Activated naive CD8-positive, alpha-beta T cell treated with anti-CD3 and anti-CD28 coated beads for 36 hours (primary cell): ENCODE measurements around the gene ASB15. TPM values are rescaled to one million over a fixed set of nuclear protein-coding genes. Genes with fewer than 3 reads are reported as not detected.

Experiments used
- DNase-seq: peaks from one replicate; pipeline ENCODE4 v3.0.0; 2021
- H3K27ac Mint-ChIP-seq: one replicate; pipeline ENCODE4 v1.8.0; 2022; ENCODE audit warnings: mild to moderate bottlenecking, moderate library complexity, mixed read lengths
- H3K27me3 Mint-ChIP-seq: one replicate; pipeline ENCODE4 v1.8.0; 2022; ENCODE audit warnings: mild to moderate bottlenecking, mixed read lengths
- H3K36me3 Mint-ChIP-seq: one replicate; pipeline ENCODE4 v1.8.0; 2021; ENCODE audit warnings: mild to moderate bottlenecking, mixed read lengths
- H3K4me1 Mint-ChIP-seq: one replicate; pipeline ENCODE4 v1.8.0; 2021; ENCODE audit warnings: mixed read lengths
- H3K4me3 Mint-ChIP-seq: one replicate; pipeline ENCODE4 v1.8.0; 2022; ENCODE audit warnings: mild to moderate bottlenecking, moderate library complexity, mixed read lengths
- H3K9me3 Mint-ChIP-seq: one replicate; pipeline ENCODE4 v1.8.0; 2022; ENCODE audit warnings: mixed read lengths
- total RNA-seq, 2 experiments: library from RNA; stranded (reverse); gene quantifications; one replicate each; pipeline ENCODE4 v1.2.3, GENCODE V29; 2021

Gene ASB15
- total RNA-seq, 2 experiments from 2014 or later: not detected

DNA sequence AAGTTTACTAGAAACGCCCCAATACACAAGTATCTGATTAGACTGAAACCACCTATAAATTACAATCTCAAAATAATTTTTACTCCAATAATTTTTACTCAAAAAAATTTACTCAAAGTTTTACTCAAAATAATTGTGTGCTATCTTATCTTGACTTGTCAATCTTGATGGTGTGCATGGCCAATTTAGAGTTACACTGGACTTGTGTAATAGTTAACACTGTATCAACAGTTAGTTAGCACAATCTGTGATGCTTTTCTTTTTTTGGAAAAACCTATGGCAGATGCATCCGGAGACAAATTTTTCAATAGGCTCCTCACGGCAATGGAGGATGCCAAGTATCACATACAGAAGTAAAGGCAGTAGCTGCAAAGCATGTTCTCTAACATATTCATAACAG is 79.0 kb downstream of the ASB15 start:
- no peak overlapping the region for H3K27ac Mint-ChIP-seq
- no peak overlapping the region for H3K4me3 Mint-ChIP-seq
- H3K9me3 Mint-ChIP-seq: no peaks in the 10 kb centered on the region
- DNase-seq: no peak
- no peaks in the 10 kb centered on the region for H3K36me3 Mint-ChIP-seq
- H3K4me1 Mint-ChIP-seq: no peaks in the 10 kb centered on the region
- no peaks in the 10 kb centered on the region for H3K27me3 Mint-ChIP-seq

DNA sequence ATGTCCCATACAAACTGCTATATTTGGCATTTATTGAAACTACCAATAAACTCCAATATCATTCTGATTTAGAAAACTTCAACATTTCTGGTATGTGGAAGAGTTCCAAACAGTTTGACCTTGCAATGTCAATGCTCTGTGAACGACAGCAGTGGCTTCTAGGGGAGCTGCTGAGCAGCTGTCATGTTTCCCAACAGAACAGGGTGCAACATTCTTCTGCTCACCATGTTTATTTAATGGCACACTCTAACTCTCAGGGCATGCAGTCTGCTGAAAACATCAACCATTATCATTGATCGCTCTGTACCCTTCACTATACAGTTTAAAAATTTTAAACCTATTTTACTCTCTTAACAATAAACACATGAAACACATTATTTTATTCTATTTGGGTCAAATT is 79.9 kb downstream of the ASB15 start:
- DNase-seq: no peak
- no peak overlapping the region for H3K4me3 Mint-ChIP-seq

DNA sequence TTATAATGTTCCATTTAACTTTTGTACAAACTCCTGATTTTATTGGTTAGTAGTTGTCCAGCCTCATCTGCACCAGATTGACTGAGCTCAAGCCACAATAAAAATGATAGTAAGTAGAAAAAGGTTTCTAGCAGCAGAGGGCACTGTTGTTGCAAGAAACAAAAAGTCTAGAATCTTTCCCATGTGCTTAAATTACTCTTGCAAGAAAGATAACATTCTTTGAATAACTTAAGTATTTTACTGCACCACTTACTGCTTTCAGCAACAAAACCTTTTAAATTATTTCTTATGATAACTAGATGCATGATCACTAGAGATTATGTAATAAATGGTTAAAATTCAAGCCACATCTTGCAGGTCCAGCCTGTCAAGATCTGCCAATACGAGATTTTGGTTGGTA is 81.1 kb downstream of the ASB15 start:
- Mint-ChIP-seq H3K4me3 (no peak overlapping the region), H3K36me3 (no peaks in the 10 kb centered on the region), H3K4me1 (no peaks in the 10 kb centered on the region), H3K27ac (no peak overlapping the region), H3K27me3 (no peaks in the 10 kb centered on the region), H3K9me3 (no peaks in the 10 kb centered on the region)
- DNase-seq: no peak

More for the DNA sequence above, 79.9 kb downstream of the ASB15 start:
- no peak overlapping the region for H3K27ac Mint-ChIP-seq
- no peaks in the 10 kb centered on the region for H3K4me1 Mint-ChIP-seq
- no peaks in the 10 kb centered on the region for H3K36me3 Mint-ChIP-seq
- H3K9me3 Mint-ChIP-seq: no peaks in the 10 kb centered on the region
- no peaks in the 10 kb centered on the region for H3K27me3 Mint-ChIP-seq

DNA sequence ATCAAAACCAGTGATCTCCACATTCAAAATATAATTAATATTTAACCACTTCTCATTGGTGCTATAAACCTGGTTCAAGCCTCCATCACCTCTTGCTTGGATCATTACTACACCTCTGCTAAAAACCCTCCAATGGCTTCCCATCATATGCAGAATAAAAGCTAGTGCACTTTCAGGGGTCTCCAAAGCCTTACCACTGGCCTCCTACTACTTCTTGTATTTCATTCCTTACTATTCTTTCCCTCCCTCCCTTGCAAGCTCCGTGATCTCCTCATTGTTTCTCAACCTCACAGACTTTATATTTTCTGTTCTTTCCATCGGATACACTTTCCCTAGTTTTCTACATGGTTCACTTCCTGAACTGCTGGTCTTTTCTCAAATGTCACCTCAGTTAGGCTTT is 85.5 kb downstream of the ASB15 start:
- Mint-ChIP-seq H3K27ac (peak overlapping the region; percentile 1), H3K4me1 (peaks cover 2% of the 10 kb centered on the region)
- DNase-seq: no peak

DNA sequence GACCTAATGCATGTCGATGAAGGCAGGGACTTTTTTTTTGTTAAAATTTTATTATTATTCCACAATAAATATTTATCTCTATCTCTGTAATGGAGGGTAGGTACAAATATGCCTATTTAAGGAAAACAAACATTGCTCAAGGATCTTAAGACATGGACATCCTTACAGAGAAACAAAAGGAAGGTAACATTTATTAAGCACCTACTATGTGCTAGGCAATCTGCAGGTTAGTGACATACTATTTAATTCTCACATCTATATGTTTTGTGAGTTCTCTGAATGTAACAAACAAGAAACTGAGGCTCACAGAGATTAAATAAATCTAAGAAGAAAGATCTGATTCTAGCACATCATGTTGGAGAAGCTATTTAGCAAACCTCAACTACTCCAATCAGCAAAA is 86.1 kb downstream of the ASB15 start:
- Mint-ChIP-seq H3K27me3 (no peaks in the 10 kb centered on the region), H3K4me3 (no peak overlapping the region), H3K9me3 (no peaks in the 10 kb centered on the region), H3K27ac (no peak overlapping the region), H3K36me3 (peaks cover 8% of the 10 kb centered on the region), H3K4me1 (peaks cover 2% of the 10 kb centered on the region)
- DNase-seq: no peak

More for the DNA sequence above, 85.5 kb downstream of the ASB15 start:
- Mint-ChIP-seq H3K36me3 (peaks cover 5% of the 10 kb centered on the region), H3K9me3 (no peaks in the 10 kb centered on the region), H3K4me3 (no peak overlapping the region), H3K27me3 (no peaks in the 10 kb centered on the region)

Other genes starting within 250 kb of the ASB15 start
- under 1 TPM in 1 of 2 experiments, not detected in 1; 0.06 TPM for gene IQUB, start 67.2 kb upstream of the ASB15 start, total RNA-seq
- gene NDUFA5, start 44.0 kb upstream of the ASB15 start, total RNA-seq: 10 to 100 TPM; 67.8 to 70.8 TPM
- not detected for gene LMOD2, start 54.0 kb downstream of the ASB15 start, total RNA-seq
- gene WASL, start 147.2 kb downstream of the ASB15 start, total RNA-seq: 1 to 10 TPM; 5.1 to 5.5 TPM
- not detected for gene HYAL4, start 243.3 kb downstream of the ASB15 start, total RNA-seq